GM18499 (cell line): Measurements from ENCODE around the gene GREB1.

Experiments used
- ATAC-seq: cut with Tn5 transposase; IDR thresholded peaks from one replicate; pipeline ENCODE4 v1.9.1; 2021; ENCODE audit warnings: moderate number of reproducible peaks; ENCODE audit not compliant: insufficient read depth, unreplicated experiment

Gene GREB1

GRCh38 chr2:11509657-11510360 lies 24.0 kb upstream of the GREB1 start:
- no peak for ATAC-seq

GRCh38 chr2:11512431-11512830 lies 21.4 kb upstream of the GREB1 start:
- ATAC-seq = no peak

GRCh38 chr2:11513319-11513718 lies 20.5 kb upstream of the GREB1 start:
- ATAC-seq = no peak

GRCh38 chr2:11514081-11514730 lies 19.6 kb upstream of the GREB1 start:
- ATAC-seq = no peak

- ATAC-seq = no peak
These were observed 18.9 kb upstream of the GREB1 start for GRCh38 chr2:11514904-11515303.

- no peak for ATAC-seq
These were observed 18.3 kb upstream of the GREB1 start for GRCh38 chr2:11515490-11515981.

GRCh38 chr2:11516984-11517648 lies 16.7 kb upstream of the GREB1 start:
- no peak for ATAC-seq

GRCh38 chr2:11517906-11518305 lies 15.9 kb upstream of the GREB1 start:
- no peak for ATAC-seq

- ATAC-seq = no peak
These were observed 13.7 kb upstream of the GREB1 start for GRCh38 chr2:11520092-11520693.

- ATAC-seq = no peak
These were observed 12.1 kb upstream of the GREB1 start for GRCh38 chr2:11521775-11522174.

GRCh38 chr2:11524470-11524869 lies 9.4 kb upstream of the GREB1 start:
- no peak for ATAC-seq

- ATAC-seq = no peak
These were observed 8.1 kb upstream of the GREB1 start for GRCh38 chr2:11525762-11526161.

GRCh38 chr2:11527001-11527400 lies 6.8 kb upstream of the GREB1 start:
- ATAC-seq = no peak

- ATAC-seq = no peak
These were observed 5.6 kb upstream of the GREB1 start for GRCh38 chr2:11528228-11528627.

- no peak for ATAC-seq
These were observed 2.9 kb upstream of the GREB1 start for GRCh38 chr2:11530864-11531465.

- no peak for ATAC-seq
These were observed 1.3 kb upstream of the GREB1 start for GRCh38 chr2:11532416-11533055.

- no peak for ATAC-seq
These were observed 363 bp downstream of the GREB1 start for GRCh38 chr2:11534071-11534745.

GRCh38 chr2:11534746-11535484 lies 1.1 kb downstream of the GREB1 start:
- ATAC-seq = no peak

GRCh38 chr2:11535899-11536344 lies 2.1 kb downstream of the GREB1 start:
- no peak for ATAC-seq
